ENCODE results near the gene SLFN12. TPM values are rescaled to one million over a fixed set of nuclear protein-coding genes. Genes with fewer than 3 reads are reported as not detected.

Gene SLFN12
- total and polyA plus RNA-seq, 10 of the 15 experiments (the other 5 are each of a cell fraction or from before 2014, with no cell fraction given): 8.7 to 18.5 (median 13.4) TPM

DNA sequence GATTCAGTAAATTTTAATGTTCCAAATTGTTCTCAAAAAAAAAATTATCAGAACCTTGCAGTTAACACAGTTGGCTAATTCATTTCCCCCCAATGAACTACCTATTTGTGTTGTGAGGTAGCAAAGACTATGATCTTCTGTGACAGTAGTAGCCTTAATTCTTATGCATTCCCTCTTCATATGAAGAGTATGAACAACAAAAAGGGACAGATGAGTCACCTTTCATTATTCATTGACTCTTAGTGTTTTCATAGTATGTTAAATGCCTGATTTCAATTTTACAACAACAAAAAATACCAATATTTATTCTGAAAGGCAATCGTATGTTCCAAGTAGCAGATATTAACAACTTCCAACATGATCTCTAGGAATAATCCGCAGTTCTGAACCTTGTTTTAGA, 55.2 kb downstream of the SLFN12 start:
- TF ChIP-seq ZNF24 (IDR thresholded peaks at IDR 0.05) (no peak), SMARCA5 (IDR thresholded peaks at IDR 0.05) (no peak), HCFC1 (IDR thresholded peaks at IDR 0.05; ENCODE audit: low read length) (no peak), CREB1 (IDR thresholded peaks at IDR 0.05; ENCODE audit: low read depth) (no peak), CBX3 (IDR thresholded peaks at IDR 0.05; ENCODE audit: borderline replicate concordance, low read depth) (no peak), POLR2AphosphoS2 (IDR thresholded peaks at IDR 0.05; ENCODE audit: low read depth, low read length) (no peak), USF1 (IDR thresholded peaks at IDR 0.05; ENCODE audit: borderline replicate concordance, extremely low read length, insufficient read depth, low read depth, low read length) (no peak), HDAC2 (IDR thresholded peaks at IDR 0.05) (no peak), BMI1 (IDR thresholded peaks at IDR 0.05; ENCODE audit: borderline replicate concordance) (no peak), NR2F1 (conservative IDR thresholded peaks at IDR 0.05) (no peak), GATAD2B (conservative IDR thresholded peaks at IDR 0.05; ENCODE audit: low read depth) (no peak), LARP7 (IDR thresholded peaks at IDR 0.05) (no peak), SREBF1 (IDR thresholded peaks at IDR 0.05; ENCODE audit: low read length) (no peak), ETV6 (conservative IDR thresholded peaks at IDR 0.05 in 1 of 2, IDR thresholded peaks at IDR 0.05 in 1 of 2; ENCODE audit: borderline replicate concordance in 1 of 2, low read depth in 1 of 2) (no peak), NRF1 (conservative IDR thresholded peaks at IDR 0.05; ENCODE audit: low read depth, low read length) (no peak), ASH2L (IDR thresholded peaks at IDR 0.05; ENCODE audit: borderline replicate concordance, low read depth) (no peak), SIN3A (IDR thresholded peaks at IDR 0.05; ENCODE audit: low read depth, low read length) (no peak), PKNOX1 (IDR thresholded peaks at IDR 0.05) (no peak), ZNF217 (IDR thresholded peaks at IDR 0.05) (no peak)
- Histone ChIP-seq H3K4me3 (no peak overlapping the region), H3K4me1 (ENCODE audit: control insufficient read depth, insufficient read depth, low read length) (peaks cover 3% of the 10 kb centered on the region; the same call in 1 of the 2 replicates), H3K36me3 (ENCODE audit: control insufficient read depth in 2 of 2, insufficient read depth in 2 of 2, low read length in 1 of 2) (no peaks in the 10 kb centered on the region), H3K4me2 (ENCODE audit: control insufficient read depth, insufficient read depth) (no peak overlapping the region), H3K9ac (ENCODE audit: control insufficient read depth, insufficient read depth, low read length) (no peak overlapping the region), H2AFZ (ENCODE audit: control insufficient read depth, low read depth, low read length) (no peak overlapping the region), H4K20me1 (ENCODE audit: control insufficient read depth, insufficient read depth) (no peaks in the 10 kb centered on the region), H3K79me2 (ENCODE audit: control insufficient read depth, insufficient read depth, low read length) (no peaks in the 10 kb centered on the region), H3K27me3 (replicated peaks in 1 of 2; ENCODE audit: control insufficient read depth in 2 of 2, insufficient read depth in 2 of 2, low read length in 1 of 2) (peaks cover 0 to 9% of the 10 kb centered on the region in 2 experiments; a peak in 3 of 4 replicates), H3K9me3 (replicated peaks; ENCODE audit: control insufficient read depth, insufficient read depth, low read length) (no peaks in the 10 kb centered on the region), H3K27ac (ENCODE audit: control insufficient read depth, insufficient read depth) (no peak overlapping the region)
- ATAC-seq: no peak
- intact Hi-C loops (cut with micrococcal nuclease; ENCODE audit: unreplicated experiment) (no loop called here), in situ Hi-C loops (cut with MboI) (no loop called here)
- CTCF ChIA-PET: interaction anchor here (1.1 kb wide), 1 partner anchor 37 kb away, joined by 3 read pairs; no protein-coding TSS in a partner anchor
- WGBS (ENCODE audit: insufficient coverage, insufficient replicate concordance, low lambda C conversion rate, missing lambda C conversion rate): 79% methylated on average over 2 of the region's 2 CpGs
- SMC1A ChIA-PET (ENCODE audit: uncharacterized antibody, unreplicated experiment): interaction anchor here (1.0 to 2.6 kb wide), 2 partner anchors 51 to 71 kb away, joined by 3 to 10 read pairs; partner anchors contain the start of gene SLFN13
- DNase-seq (ENCODE audit: low read depth, low spot score): no peak
- BruUV-seq (replicated peaks): no TSS peak
- RAD21 ChIA-PET (ENCODE audit: unreplicated experiment): no interaction called here
- POLR2A ChIA-PET: interaction anchor here (0.9 kb wide), 1 partner anchor 26 kb away, joined by 3 read pairs; no protein-coding TSS in a partner anchor
- no peak for FAIRE-seq
